HCT116 (cell line): Measurements from ENCODE around the gene TAC4. TPM values are rescaled to one million over a fixed set of nuclear protein-coding genes. Genes with fewer than 3 reads are reported as not detected.
A peak's percentile ranks its signal among the peaks of the same experiment; 100 is the strongest.

Source experiments
- ATAC-seq: fragments of 200-7000 bp; cut with Tn5 transposase; 2 replicates; pipeline ENCODE4 v1.9.1; 2020; ENCODE audit warnings: mild to moderate bottlenecking, moderate library complexity
- BruUV-seq: library from RNA; stranded (reverse); fragments of 400-500 nt; replicated peaks from 2 replicates; lab custom pipeline; 2021; lab: Mats Ljungman, UMichigan
- CTCF ChIA-PET: fragments of 300-600 bp; sonication (Branson Sonifier 250); formaldehyde crosslinking; loops from one replicate; lab custom pipeline; 2021; ENCODE audit warnings: antibody characterized with exemption; lab: Charles Lee
- POLR2A ChIA-PET: fragments of 300-600, 350-600 bp; sonication (Branson Sonifier 250); formaldehyde crosslinking; loops from one replicate; lab custom pipeline; 2021; ENCODE audit warnings: antibody characterized with exemption; lab: Charles Lee
- RAD21 ChIA-PET, 2 experiments: fragments of 300-600 bp; sonication (Branson Sonifier 250); formaldehyde crosslinking; loops; one replicate each; lab custom pipeline; 2023; ENCODE audit warnings: low total read pairs in 2 of 2; ENCODE audit not compliant: uncharacterized antibody in 2 of 2, unreplicated experiment in 2 of 2, low non-redundant PET in 1 of 2; lab: Charles Lee
- DNase-seq: peaks from one replicate; pipeline ENCODE4 v3.0.0-alpha.2; 2010; ENCODE audit warnings: low read depth, low spot score
- H2AFZ ChIP-seq: fragments of 200-600 bp; shearing (Covaris generic), sonication (generic); 2 replicates; pipeline ENCODE4 v1.6.1; 2017; ENCODE audit warnings: low read depth, mixed run types, mixed read lengths, antibody characterized with exemption, low read length; ENCODE audit not compliant: poor library complexity, severe bottlenecking
- H3K27ac ChIP-seq: 2 replicates; pipeline ENCODE4 v1.5.1; 2012; ENCODE audit warnings: low read depth, low read length
- H3K27me3 ChIP-seq: fragments of 200-600 bp; sonication (generic); 2 replicates; pipeline ENCODE4 v1.6.1; 2016; ENCODE audit warnings: mixed run types, low read length, mixed read lengths; ENCODE audit not compliant: insufficient read depth
- H3K36me3 ChIP-seq, 2 experiments: fragments of 200-500 bp in 1 of 2; fragments of 200-600 bp in 1 of 2; sonication (Bioruptor generic) in 1 of 2; sonication (generic) in 1 of 2; 2 replicates each; pipeline versions ENCODE4 v1.5.1 to v1.6.1; 2014 to 2016; ENCODE audit warnings: low read length in 2 of 2, inconsistent platforms in 1 of 2, mixed read lengths in 1 of 2, mixed run types in 1 of 2; ENCODE audit not compliant: insufficient read depth in 2 of 2, control insufficient read depth in 1 of 2
- H3K4me1 ChIP-seq, 2 experiments: fragments of 200-600 bp in 1 of 2; sonication (generic) in 1 of 2; 2 replicates each; pipeline versions ENCODE4 v1.5.1 to v1.6.1; 2012 to 2017; ENCODE audit warnings: low read length in 2 of 2, inconsistent platforms in 1 of 2, mild to moderate bottlenecking in 1 of 2, mixed read lengths in 1 of 2, mixed run types in 1 of 2, moderate library complexity in 1 of 2; ENCODE audit not compliant: insufficient read depth in 2 of 2, control insufficient read depth in 1 of 2
- H3K4me2 ChIP-seq: fragments of 200-600 bp; sonication (generic); 2 replicates; pipeline ENCODE4 v1.6.1; 2017; ENCODE audit warnings: mixed run types, low read length, mixed read lengths
- H3K4me3 ChIP-seq, 2 experiments: fragments of 200-600 bp in 1 of 2; sonication (generic) in 1 of 2; replicated peaks in 1 of 2; 2 replicates each; pipeline ENCODE4 v1.5.1; 2011 to 2016; ENCODE audit warnings: low read length in 2 of 2, control low read depth in 1 of 2, low read depth in 1 of 2, mild to moderate bottlenecking in 1 of 2, mixed read lengths in 1 of 2, mixed run types in 1 of 2
- H3K79me2 ChIP-seq: fragments of 200-600 bp; sonication (generic); 2 replicates; pipeline ENCODE4 v1.6.1; 2017; ENCODE audit warnings: mild to moderate bottlenecking, mixed run types, low read length, moderate library complexity, mixed read lengths; ENCODE audit not compliant: insufficient read depth
- H3K9ac ChIP-seq: fragments of 200-600 bp; sonication (generic); 2 replicates; pipeline ENCODE4 v1.6.1; 2016; ENCODE audit warnings: low read length, mixed read lengths
- H3K9me2 ChIP-seq: fragments of 200-600 bp; sonication (generic), shearing (Covaris generic); 2 replicates; pipeline ENCODE4 v1.6.1; 2017; ENCODE audit warnings: mixed run types, mild to moderate bottlenecking, moderate library complexity; ENCODE audit not compliant: insufficient read depth
- H3K9me3 ChIP-seq, 2 experiments: fragments of 200-500 bp in 1 of 2; fragments of 200-600 bp in 1 of 2; sonication (Bioruptor generic) in 1 of 2; sonication (generic) in 1 of 2; 2 replicates each; pipeline ENCODE4 v1.6.1; 2014 to 2017; ENCODE audit warnings: low read length in 2 of 2, mixed read lengths in 2 of 2, inconsistent platforms in 1 of 2, low read depth in 1 of 2, mild to moderate bottlenecking in 1 of 2, mixed run types in 1 of 2, moderate library complexity in 1 of 2; ENCODE audit not compliant: control insufficient read depth in 1 of 2, insufficient read depth in 1 of 2
- H4K20me1 ChIP-seq: fragments of 200-600 bp; sonication (generic), shearing (Covaris generic); 2 replicates; pipeline ENCODE4 v1.6.1; 2017; ENCODE audit warnings: mixed run types, mild to moderate bottlenecking, moderate library complexity; ENCODE audit not compliant: insufficient read depth
- CTCF ChIP-seq, 3 experiments: fragments of 200-600 bp in 1 of 3; sonication (generic) in 1 of 3; IDR thresholded peaks in 2 of 3; conservative IDR thresholded peaks in 1 of 3; 2 replicates each; pipeline ENCODE4 v1.5.1; 2012 to 2017; ENCODE audit warnings: low read depth in 2 of 3, low read length in 2 of 3, antibody characterized with exemption in 1 of 3, borderline replicate concordance in 1 of 3, control low read depth in 1 of 3, mild to moderate bottlenecking in 1 of 3, mixed read lengths in 1 of 3, mixed run types in 1 of 3, moderate library complexity in 1 of 3; ENCODE audit not compliant: insufficient read depth in 1 of 3
- EZH2 ChIP-seq: fragments of 200-600 bp; sonication (generic); IDR thresholded peaks from 2 replicates; pipeline ENCODE4 v1.6.1; 2017; ENCODE audit warnings: antibody characterized with exemption, mixed run types
- REST ChIP-seq: IDR thresholded peaks from 2 replicates; pipeline ENCODE4 v1.6.1; 2012; ENCODE audit warnings: low read depth
- TCF7L2 ChIP-seq: IDR thresholded peaks from 2 replicates; pipeline ENCODE4 v1.7.0; 2011; ENCODE audit warnings: borderline replicate concordance, inconsistent platforms; ENCODE audit not compliant: insufficient read depth, insufficient read length; ENCODE audit errors: extremely low read depth
- intact Hi-C: fragments of 100-400 bp; cut with micrococcal nuclease; formaldehyde crosslinking; loops from 2 replicates; pipeline ENCODE4 v1.10.0; 2022
- total RNA-seq: library from RNA; stranded (reverse); gene quantifications from one replicate; pipeline ENCODE4 v1.2.1, GENCODE V29; 2021; ENCODE audit not compliant: unreplicated experiment

TAC4 gene
- total RNA-seq, 1 experiment from 2014 or later, result not detected

GRCh38 chr17:49793309-49793708 is 54.6 kb downstream of the TAC4 start:
- POLR2A ChIA-PET, result interaction anchor here (1.1 kb wide), 1 partner anchor 29 kb away, joined by 4 read pairs; no protein-coding TSS in a partner anchor
- intact Hi-C loops, result no loop called here
- no peak for ATAC-seq
- Histone ChIP-seq H3K4me2 (no peak overlapping the region), H3K36me3 (peaks cover 44 to 69% of the 10 kb centered on the region in 2 experiments), H3K79me2 (peaks cover 80% of the 10 kb centered on the region), H3K27me3 (no peaks in the 10 kb centered on the region), H3K9ac (no peak overlapping the region), H3K9me2 (no peaks in the 10 kb centered on the region), H4K20me1 (peaks cover 17% of the 10 kb centered on the region; the same call in 1 of the 2 replicates), H3K27ac (no peak overlapping the region), H3K4me1 (peaks cover 7 to 9% of the 10 kb centered on the region in 2 experiments), H3K4me3 (no peak overlapping the region), H2AFZ (no peak overlapping the region), H3K9me3 (no peaks in the 10 kb centered on the region)
- RAD21 ChIA-PET, result no interaction called here
- TF ChIP-seq TCF7L2 (no peak), REST (no peak)
- BruUV-seq, result no TSS peak
- CTCF ChIA-PET, result interaction anchor here (0.7 kb wide), 1 partner anchor 163 kb away, joined by 3 read pairs; no protein-coding TSS in a partner anchor
- DNase-seq, result no peak

- intact Hi-C loops, result loop anchor here (2.0 kb wide), 3 partner anchors 80 to 374 kb away; partner anchors contain the start of gene PHB1
- Histone ChIP-seq H3K36me3 (peaks cover 20 to 36% of the 10 kb centered on the region in 2 experiments), H3K9me3 (no peaks in the 10 kb centered on the region), H3K9ac (peak overlapping the region; percentile 41), H3K4me1 (peaks cover 13 to 19% of the 10 kb centered on the region in 2 experiments), H4K20me1 (peaks cover 17% of the 10 kb centered on the region; the same call in 1 of the 2 replicates), H3K9me2 (no peaks in the 10 kb centered on the region), H3K4me3 (peak overlapping the region; percentile 86 to 96), H3K27ac (no peak overlapping the region), H2AFZ (no peak overlapping the region), H3K27me3 (no peaks in the 10 kb centered on the region), H3K4me2 (peak overlapping the region; percentile 83), H3K79me2 (peaks cover 51% of the 10 kb centered on the region)
- DNase-seq (no peak), ATAC-seq (no peak)
- POLR2A ChIA-PET, result interaction anchor here (1.6 to 2.0 kb wide), 3 partner anchors 9 to 26 kb away, joined by 7 to 28 read pairs (median 7); partner anchors contain the start of gene FAM117A
- CTCF ChIA-PET, result interaction anchor here (1.4 to 2.1 kb wide), 2 partner anchors 81 to 208 kb away, joined by 4 to 6 read pairs; partner anchors contain the start of gene SLC35B1
- RAD21 ChIA-PET, result no interaction called here
- no TSS peak for BruUV-seq
- TF ChIP-seq CTCF (IDR thresholded peaks at IDR 0.05 in 2 of 3, conservative IDR thresholded peaks at IDR 0.05 in 1 of 3; ENCODE audit: borderline replicate concordance in 1 of 3, insufficient read depth in 1 of 3, low read depth in 2 of 3, low read length in 2 of 3) (no peak), EZH2 (no peak)
Observed at GRCh38 chr17:49789243-49789578, 58.7 kb downstream of the TAC4 start.
